H1 (cell line): ENCODE data around the gene ADCK1. TPM values are rescaled to one million over a fixed set of nuclear protein-coding genes. Genes with fewer than 3 reads are reported as not detected.

Experiments used
- CTCF ChIA-PET: fragments of 300-600 bp; sonication (Branson Sonifier 250); formaldehyde crosslinking; loops from one replicate; lab custom pipeline; 2021; ENCODE audit not compliant: partially characterized antibody; lab: Charles Lee
- POLR2A ChIA-PET: fragments of 300-600 bp; sonication (Branson Sonifier 250); formaldehyde crosslinking; loops from one replicate; lab custom pipeline; 2021; ENCODE audit warnings: inconsistent platforms; ENCODE audit not compliant: partially characterized antibody; lab: Charles Lee
- DNase-seq, 2 experiments: peaks; one replicate each; pipeline versions ENCODE4 v3.0.0 to v3.0.0-alpha.2; 2010 to 2022; ENCODE audit warnings: low spot score in 2 of 2, low read depth in 1 of 2, mixed read lengths in 1 of 2
- FAIRE-seq: peaks from 2 replicates; lab custom pipeline; 2011; peaks lifted over from hg19 to GRCh38; lab: Jason Lieb, UNC
- H2AFZ ChIP-seq: 2 replicates; pipeline ENCODE4 v1.8.1; 2012; ENCODE audit warnings: low read length, inconsistent platforms
- H2AK5ac ChIP-seq: 2 replicates; pipeline ENCODE4 v1.6.1; 2013; ENCODE audit warnings: low read depth, low read length
- H2BK120ac ChIP-seq: replicated peaks from 2 replicates; pipeline ENCODE3; 2013; ENCODE audit warnings: low read depth, low read length, inconsistent platforms
- H2BK12ac ChIP-seq: 2 replicates; pipeline ENCODE4 v1.6.1; 2013; ENCODE audit warnings: low read depth, low read length
- H2BK15ac ChIP-seq: 2 replicates; pipeline ENCODE4 v1.6.1; 2013; ENCODE audit warnings: low read length
- H2BK20ac ChIP-seq: 2 replicates; pipeline ENCODE4 v1.6.1; 2013; ENCODE audit warnings: low read length
- H2BK5ac ChIP-seq: 2 replicates; pipeline ENCODE4 v1.6.1; 2013; ENCODE audit warnings: low read depth, low read length
- H3K14ac ChIP-seq: 2 replicates; pipeline ENCODE4 v1.6.1; 2013; ENCODE audit warnings: inconsistent platforms; ENCODE audit not compliant: insufficient read length
- H3K18ac ChIP-seq: 2 replicates; pipeline ENCODE4 v1.6.1; 2013; ENCODE audit warnings: low read length; ENCODE audit errors: extremely low read depth
- H3K23ac ChIP-seq: 2 replicates; pipeline ENCODE4 v1.6.1; 2013; ENCODE audit warnings: inconsistent platforms; ENCODE audit not compliant: insufficient read length
- H3K23me2 ChIP-seq: 2 replicates; pipeline ENCODE4 v1.6.1; 2013; ENCODE audit warnings: low read depth, low read length
- H3K27ac ChIP-seq: 2 replicates; pipeline ENCODE4 v1.6.1; 2011; ENCODE audit warnings: low read depth, low read length, inconsistent platforms
- H3K27me3 ChIP-seq, 4 experiments: replicated peaks in 1 of 4; 1 replicate in 1 of 4; 2 replicates in 3 of 4; pipeline versions ENCODE4 v1.6.1 to v1.8.1; 2011 to 2013; ENCODE audit warnings: low read length in 3 of 4, mild to moderate bottlenecking in 3 of 4, inconsistent platforms in 2 of 4, mixed read lengths in 2 of 4, moderate library complexity in 1 of 4; ENCODE audit not compliant: control insufficient read depth in 3 of 4, insufficient read depth in 3 of 4; ENCODE audit errors: extremely low read depth in 1 of 4
- H3K36me3 ChIP-seq, 4 experiments: 2 replicates each; pipeline versions ENCODE4 v1.6.1 to v1.8.1; 2011 to 2013; ENCODE audit warnings: mild to moderate bottlenecking in 4 of 4, low read length in 3 of 4, moderate library complexity in 2 of 4, control low read depth in 1 of 4, inconsistent platforms in 1 of 4; ENCODE audit not compliant: insufficient read depth in 4 of 4, control insufficient read depth in 2 of 4
- H3K4ac ChIP-seq: replicated peaks from 2 replicates; pipeline ENCODE3; 2013; ENCODE audit warnings: low read length, low read depth, mixed read lengths, inconsistent platforms; ENCODE audit not compliant: insufficient read length
- H3K4me1 ChIP-seq, 4 experiments: replicated peaks in 1 of 4; 1 replicate in 1 of 4; 2 replicates in 3 of 4; pipeline versions ENCODE4 v1.6.1 to v1.8.1; 2011 to 2013; ENCODE audit warnings: low read length in 3 of 4, inconsistent platforms in 2 of 4, mixed read lengths in 1 of 4; ENCODE audit not compliant: insufficient read depth in 4 of 4, control insufficient read depth in 3 of 4
- H3K4me2 ChIP-seq, 2 experiments: 2 replicates each; pipeline versions ENCODE4 v1.6.1 to v1.8.1; 2011 to 2013; ENCODE audit warnings: low read depth in 2 of 2, low read length in 2 of 2, control low read depth in 1 of 2, inconsistent platforms in 1 of 2, mild to moderate bottlenecking in 1 of 2; ENCODE audit not compliant: insufficient read depth in 1 of 2
- H3K4me3 ChIP-seq, 4 experiments: fragments of 200-600, 300-600 bp in 1 of 4; sonication (generic), shearing (Covaris generic), sonication (Bioruptor Twin) in 1 of 4; 2 replicates each; pipeline versions ENCODE4 v1.5.1 to v1.8.1; 2011 to 2016; ENCODE audit warnings: low read length in 4 of 4, low read depth in 3 of 4, control low read depth in 2 of 4, inconsistent platforms in 2 of 4, mild to moderate bottlenecking in 2 of 4, mixed read lengths in 1 of 4, moderate library complexity in 1 of 4; ENCODE audit not compliant: insufficient read depth in 2 of 4; ENCODE audit errors: extremely low read depth in 1 of 4
- H3K56ac ChIP-seq: replicated peaks from 2 replicates; pipeline ENCODE3; 2013; ENCODE audit warnings: low read depth, mild to moderate bottlenecking, mixed read lengths, low read length, inconsistent platforms; ENCODE audit not compliant: insufficient read length
- H3K79me1 ChIP-seq: 2 replicates; pipeline ENCODE4 v1.6.1; 2013; ENCODE audit warnings: low read depth, low read length, control low read depth
- H3K79me2 ChIP-seq, 2 experiments: 2 replicates each; pipeline versions ENCODE4 v1.6.1 to v1.8.1; 2012 to 2013; ENCODE audit warnings: low read length in 2 of 2, mild to moderate bottlenecking in 2 of 2, inconsistent platforms in 1 of 2; ENCODE audit not compliant: insufficient read depth in 2 of 2, control insufficient read depth in 1 of 2
- H3K9ac ChIP-seq, 4 experiments: replicated peaks in 1 of 4; 1 replicate in 1 of 4; 2 replicates in 3 of 4; pipeline versions ENCODE4 v1.6.1 to v1.8.1; 2011 to 2013; ENCODE audit warnings: low read depth in 3 of 4, low read length in 3 of 4, control low read depth in 2 of 4, mild to moderate bottlenecking in 2 of 4, moderate library complexity in 2 of 4, inconsistent platforms in 1 of 4; ENCODE audit errors: extremely low read depth in 1 of 4
- H3K9me3 ChIP-seq, 2 experiments: 2 replicates each; pipeline versions ENCODE4 v1.6.1 to v1.8.1; 2012 to 2013; ENCODE audit warnings: mild to moderate bottlenecking in 2 of 2, moderate library complexity in 2 of 2, control low read depth in 1 of 2, inconsistent platforms in 1 of 2, low read depth in 1 of 2, low read length in 1 of 2, mixed read lengths in 1 of 2; ENCODE audit not compliant: insufficient read depth in 2 of 2
- H4K20me1 ChIP-seq, 2 experiments: replicated peaks in 1 of 2; 2 replicates each; pipeline versions ENCODE3 to v1.8.1; 2011 to 2013; ENCODE audit warnings: inconsistent platforms in 2 of 2, low read length in 2 of 2, mild to moderate bottlenecking in 1 of 2; ENCODE audit not compliant: insufficient read depth in 2 of 2, control insufficient read depth in 1 of 2
- H4K5ac ChIP-seq: 2 replicates; pipeline ENCODE4 v1.6.1; 2013; ENCODE audit warnings: low read length, low read depth, mixed read lengths, inconsistent platforms; ENCODE audit not compliant: insufficient read length
- H4K8ac ChIP-seq: 2 replicates; pipeline ENCODE4 v1.8.0; 2013; ENCODE audit warnings: mild to moderate bottlenecking, moderate library complexity, low read length, inconsistent platforms; ENCODE audit not compliant: insufficient read depth; ENCODE audit errors: extremely low read depth
- H4K91ac ChIP-seq: replicated peaks from 2 replicates; pipeline ENCODE3; 2013; ENCODE audit warnings: low read length, mixed read lengths, inconsistent platforms; ENCODE audit not compliant: insufficient read length
- CEBPB ChIP-seq: IDR thresholded peaks from 2 replicates; pipeline ENCODE4 v1.6.1; 2012; ENCODE audit warnings: low read depth, low read length
- HDAC6 ChIP-seq: IDR thresholded peaks from one replicate; pipeline ENCODE4 v1.7.1; 2012; ENCODE audit warnings: low read depth, mild to moderate bottlenecking, inconsistent platforms, low read length, moderate library complexity
- KDM1A ChIP-seq: fragments of 200-600, 300-600 bp; sonication (generic); IDR thresholded peaks from 2 replicates; pipeline ENCODE4 v1.7.1; 2016; ENCODE audit warnings: mild to moderate bottlenecking, low read length, borderline replicate concordance
- MAX ChIP-seq: IDR thresholded peaks from 2 replicates; pipeline ENCODE4 v1.6.1; 2012; ENCODE audit warnings: inconsistent platforms
- POLR2A ChIP-seq, 2 experiments: IDR thresholded peaks; 1 replicate in 1 of 2; 2 replicates in 1 of 2; pipeline ENCODE4 v1.6.1; 2011; ENCODE audit warnings: low read depth in 2 of 2, low read length in 2 of 2, mild to moderate bottlenecking in 2 of 2; ENCODE audit errors: control extremely low read depth in 1 of 2
- POU5F1 ChIP-seq: IDR thresholded peaks from 2 replicates; pipeline ENCODE4 v1.6.1; 2011; ENCODE audit warnings: low read depth, mild to moderate bottlenecking, low read length, moderate library complexity
- RFX5 ChIP-seq: IDR thresholded peaks from 2 replicates; pipeline ENCODE4 v1.6.1; 2011; ENCODE audit warnings: low read depth, low read length, improper control_type of control experiment, borderline replicate concordance
- RNF2 ChIP-seq: fragments of 200-900, 300-1000 bp; sonication (generic); IDR thresholded peaks from 2 replicates; pipeline ENCODE4 v1.7.1; 2016; ENCODE audit warnings: borderline replicate concordance, low read depth, mild to moderate bottlenecking, antibody characterized with exemption, low read length; ENCODE audit not compliant: poor library complexity, severe bottlenecking; ENCODE audit errors: missing control alignments
- RXRA ChIP-seq: IDR thresholded peaks from 2 replicates; pipeline ENCODE4 v1.6.1; 2011; ENCODE audit warnings: low read depth, mild to moderate bottlenecking, low read length, moderate library complexity; ENCODE audit not compliant: insufficient read depth
- SAP30 ChIP-seq: fragments of 300-600 bp; sonication (generic); IDR thresholded peaks from 2 replicates; pipeline ENCODE4 v1.7.1; 2012; ENCODE audit warnings: low read length, moderate library complexity, mild to moderate bottlenecking, inconsistent platforms; ENCODE audit not compliant: insufficient read depth, insufficient replicate concordance
- SP2 ChIP-seq: IDR thresholded peaks from 2 replicates; pipeline ENCODE4 v1.6.1; 2012; ENCODE audit warnings: mild to moderate bottlenecking, low read length, inconsistent platforms
- SP4 ChIP-seq: IDR thresholded peaks from 2 replicates; pipeline ENCODE4 v1.6.1; 2012; ENCODE audit warnings: low read length, inconsistent platforms
- YY1 ChIP-seq: IDR thresholded peaks from 2 replicates; pipeline ENCODE4 v1.6.1; 2011; ENCODE audit warnings: low read depth, mild to moderate bottlenecking, low read length
- polyA plus RNA-seq, 7 experiments: library from polyadenylated mRNA; depleted of rRNA in 3 of 7; stranded (reverse) in 5 of 7; unstranded in 2 of 7; fragments of >200 nt in 5 of 7; fragments of 200-250 nt in 2 of 7; gene quantifications; 1 replicate in 5 of 7; 2 replicates in 1 of 7; 4 replicates in 1 of 7; pipeline versions ENCODE4 v1.2.1 to v1.2.3, GENCODE V29; 2011 to 2013; ENCODE audit warnings: missing spikeins in 2 of 7, mixed read lengths in 2 of 7
- total RNA-seq: library from RNA; stranded (reverse); fragmentation: NEBNext Ultra II Directional; extraction: Animal tissue kit (Norgen Biotek cat#: 25700); gene quantifications from 2 replicates; pipeline ENCODE4 v1.2.1, GENCODE V29; 2021

Gene ADCK1
- total and polyA plus RNA-seq, 2 of the 8 experiments (the other 6 are each of a cell fraction or from before 2014, with no cell fraction given): 11.0 to 16.8 TPM

GRCh38 chr14:77853919-77854318 is 54.0 kb downstream of the ADCK1 start:
- Histone ChIP-seq H3K4me3 (no peak overlapping the region), H4K91ac (no peak overlapping the region), H3K27ac (no peak overlapping the region), H3K4me2 (no peak overlapping the region), H2BK120ac (no peak overlapping the region), H3K9ac (no peak overlapping the region), H3K4me1 (no peaks in the 10 kb centered on the region), H3K23me2 (no peaks in the 10 kb centered on the region), H4K8ac (no peak overlapping the region), H3K36me3 (no peaks in the 10 kb centered on the region), H2BK5ac (no peak overlapping the region), H3K56ac (no peak overlapping the region), H2BK12ac (no peak overlapping the region), H3K79me1 (no peaks in the 10 kb centered on the region), H3K9me3 (no peaks in the 10 kb centered on the region), H3K27me3 (no peaks in the 10 kb centered on the region), H2BK15ac (no peak overlapping the region), H4K5ac (no peak overlapping the region), H3K14ac (no peak overlapping the region), H2BK20ac (no peak overlapping the region), H2AFZ (no peak overlapping the region), H3K18ac (no peak overlapping the region), H3K4ac (no peak overlapping the region), H2AK5ac (no peak overlapping the region), H3K23ac (no peak overlapping the region), H3K79me2 (no peaks in the 10 kb centered on the region), H4K20me1 (no peaks in the 10 kb centered on the region)
- DNase-seq (no peak), FAIRE-seq (no peak)
- ChIA-PET CTCF (interaction anchor here (0.6 to 1.9 kb wide), 4 partner anchors 8 to 843 kb away, joined by 3 to 8 read pairs (median 5); no protein-coding TSS in a partner anchor), POLR2A (no interaction called here)
- TF ChIP-seq CEBPB (no peak), POLR2A (IDR thresholded peaks at IDR 0.05; ENCODE audit: control extremely low read depth in 1 of 2, low read depth in 2 of 2, low read length in 2 of 2) (no peak), KDM1A (no peak), MAX (no peak), YY1 (no peak), SP2 (no peak), RFX5 (no peak), SP4 (no peak), RXRA (no peak), POU5F1 (no peak), HDAC6 (no peak), SAP30 (no peak), RNF2 (no peak)
